Nucleus accumbens (tissue), 56 donors: Measurements from ENCODE around the gene STARD10.
A peak's percentile ranks its signal among the peaks of the same experiment; 100 is the strongest.

Source experiments
- DNase-seq, 56 donors: peaks; one replicate each; lab custom pipeline; 2025; lab: John Stamatoyannopoulos, UW

Gene STARD10

DNA sequence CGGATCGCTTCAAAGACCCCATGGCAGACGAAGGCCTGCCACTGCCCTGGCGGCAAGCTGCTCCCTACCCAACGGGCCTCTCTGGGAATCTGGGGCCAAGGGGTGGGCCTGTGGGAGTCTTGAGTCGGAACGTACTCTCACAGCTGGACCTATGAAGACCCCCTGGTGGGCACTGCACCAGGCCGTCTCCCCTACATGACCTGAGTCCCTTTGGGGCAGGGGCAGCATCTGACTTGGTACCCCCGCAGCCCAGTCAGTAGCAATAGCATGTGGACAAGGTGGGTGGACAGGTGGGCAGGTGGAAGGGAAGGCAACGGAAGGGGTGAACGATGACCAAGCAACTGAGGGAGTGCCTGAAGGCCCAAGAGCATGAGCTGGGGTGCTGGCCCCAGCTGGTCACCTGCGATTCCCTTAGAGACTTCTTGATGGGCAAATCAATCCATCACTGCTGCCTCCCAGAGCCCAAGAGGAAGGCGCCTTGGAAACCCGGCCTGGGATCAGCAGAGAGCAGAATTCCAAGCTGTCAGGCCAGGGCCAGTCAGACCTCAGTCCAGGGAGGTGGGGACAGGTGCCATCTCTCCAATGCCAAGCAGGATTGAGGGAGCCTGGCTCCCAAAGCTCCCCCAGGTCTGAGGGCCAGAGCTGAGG is 76.9 kb downstream of the STARD10 start:
- DNase-seq: no peak

GRCh38 chr11:72716290-72716689 is 77.6 kb downstream of the STARD10 start:
- DNase-seq: peak in 7 of 56 donors; percentile 5 to 53 (median 25)

- no peak for DNase-seq
Observed at GRCh38 chr11:72712841-72713240, 81.0 kb downstream of the STARD10 start.

GRCh38 chr11:72712168-72712751 is 81.6 kb downstream of the STARD10 start:
- peak in 37 of 56 donors; percentile 7 to 72 (median 37) for DNase-seq

- no peak for DNase-seq
Observed at GRCh38 chr11:72711141-72711540, 82.7 kb downstream of the STARD10 start.

- no peak for DNase-seq
Observed at GRCh38 chr11:72710278-72710677, 83.6 kb downstream of the STARD10 start.

GRCh38 chr11:72709478-72710238 is 84.2 kb downstream of the STARD10 start:
- DNase-seq: no peak

DNA sequence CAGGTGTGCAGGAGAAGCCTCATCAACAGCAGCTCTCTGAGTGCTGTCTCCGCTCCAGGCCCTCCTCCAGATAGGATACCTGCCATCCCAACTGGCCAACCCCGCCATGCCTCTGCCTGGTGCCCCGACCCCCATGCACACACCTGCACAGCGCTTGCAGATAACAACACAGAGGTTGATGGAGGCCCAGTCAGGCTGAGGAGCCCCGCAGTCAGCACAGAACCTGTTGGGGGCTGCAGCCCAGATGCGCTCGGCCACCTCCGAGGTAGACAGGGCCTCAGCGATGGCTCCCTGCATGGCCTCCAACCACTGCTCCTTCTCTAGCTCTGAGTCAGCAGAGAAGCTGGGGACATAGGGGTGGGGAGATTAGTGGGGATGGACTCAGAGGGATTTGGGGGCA is 86.8 kb downstream of the STARD10 start:
- DNase-seq: no peak

DNA sequence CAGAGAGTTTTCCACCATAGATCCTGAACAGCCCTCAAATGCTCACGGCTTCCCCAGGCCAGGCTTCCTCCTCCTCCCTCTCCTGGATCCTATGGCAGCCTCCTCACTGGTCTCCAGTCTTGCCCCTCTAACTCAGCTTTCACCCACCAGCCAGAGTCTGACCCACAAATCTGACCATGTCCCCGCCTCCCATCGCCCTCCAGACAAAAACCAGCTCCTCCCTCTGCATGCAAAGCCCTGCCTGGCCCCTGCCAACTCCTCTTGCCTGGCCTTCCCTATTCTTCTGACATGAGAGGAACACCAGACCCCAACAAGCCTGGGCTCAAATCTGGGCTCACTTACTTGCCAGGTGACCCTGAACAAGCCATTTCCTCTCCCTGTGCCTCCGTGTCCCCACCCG is 87.3 kb downstream of the STARD10 start:
- no peak for DNase-seq

GRCh38 chr11:72705442-72706365 is 88.1 kb downstream of the STARD10 start:
- no peak for DNase-seq

GRCh38 chr11:72704783-72705265 is 89.0 kb downstream of the STARD10 start:
- DNase-seq: no peak
